GM10847 (cell line): Measurements from ENCODE around the gene PARP1.

ENCODE experiments used
- POLR2A ChIP-seq: IDR thresholded peaks from 2 replicates; pipeline ENCODE4 v1.6.1; 2011; ENCODE audit not compliant: insufficient read length; ENCODE audit errors: extremely low read depth

The PARP1 gene

GRCh38 chr1:226373376-226373775 is 34.5 kb downstream of the PARP1 start:
- no peak for TF ChIP-seq POLR2A

- TF ChIP-seq POLR2A, result no peak
These were observed 35.0 kb downstream of the PARP1 start for GRCh38 chr1:226372885-226373284.

GRCh38 chr1:226371866-226372490 is 35.9 kb downstream of the PARP1 start:
- no peak for TF ChIP-seq POLR2A

- no peak for TF ChIP-seq POLR2A
These were observed 36.7 kb downstream of the PARP1 start for GRCh38 chr1:226371027-226371694.

GRCh38 chr1:226370144-226370923 is 37.6 kb downstream of the PARP1 start:
- no peak for TF ChIP-seq POLR2A

- no peak for TF ChIP-seq POLR2A
These were observed 38.8 kb downstream of the PARP1 start for GRCh38 chr1:226369110-226369509.

- no peak for TF ChIP-seq POLR2A
These were observed 41.6 kb downstream of the PARP1 start for GRCh38 chr1:226366290-226366689.

- TF ChIP-seq POLR2A, result no peak
These were observed 42.1 kb downstream of the PARP1 start for GRCh38 chr1:226365831-226366231.

- TF ChIP-seq POLR2A, result no peak
These were observed 42.9 kb downstream of the PARP1 start for GRCh38 chr1:226364901-226365565.

GRCh38 chr1:226364514-226364899 is 43.4 kb downstream of the PARP1 start:
- no peak for TF ChIP-seq POLR2A

GRCh38 chr1:226363801-226364513 is 43.9 kb downstream of the PARP1 start:
- no peak for TF ChIP-seq POLR2A

- no peak for TF ChIP-seq POLR2A
These were observed 44.9 kb downstream of the PARP1 start for GRCh38 chr1:226362891-226363447.

- TF ChIP-seq POLR2A, result no peak
These were observed 45.5 kb downstream of the PARP1 start for GRCh38 chr1:226362361-226362760.

- TF ChIP-seq POLR2A, result no peak
These were observed 47.7 kb downstream of the PARP1 start for GRCh38 chr1:226360106-226360746.
